ENCODE data around the gene MYT1. TPM values are rescaled to one million over a fixed set of nuclear protein-coding genes. Genes with fewer than 3 reads are reported as not detected.

The MYT1 gene
- total and polyA plus RNA-seq, 2 of the 13 experiments (the other 11 are each of a cell fraction or from before 2014, with no cell fraction given), result 0.58 to 2.5 TPM

GRCh38 chr20:64212755-64213154, 48.5 kb downstream of the MYT1 start (continued):
- TF ChIP-seq ARID4A (CRISPR knock-in tag; IDR thresholded peaks at IDR 0.05; ENCODE audit: borderline replicate concordance) (no peak), MEIS2 (CRISPR knock-in tag; IDR thresholded peaks at IDR 0.05) (0 out of 2 replicates have a peak, but pooled peaks have one; percentile 45), CBX1 (IDR thresholded peaks at IDR 0.05; ENCODE audit: low read depth) (no peak), ZNF331 (CRISPR knock-in tag; IDR thresholded peaks at IDR 0.05) (no peak), ZNF564 (CRISPR knock-in tag; IDR thresholded peaks at IDR 0.05) (no peak), IKZF5 (CRISPR knock-in tag; IDR thresholded peaks at IDR 0.05) (no peak), EEA1 (CRISPR knock-in tag; IDR thresholded peaks at IDR 0.05; ENCODE audit: borderline replicate concordance) (no peak), RERE (CRISPR knock-in tag; IDR thresholded peaks at IDR 0.05; ENCODE audit: low read depth) (no peak), BRD4 (CRISPR knock-in tag; IDR thresholded peaks at IDR 0.05) (no peak), ZNF629 (CRISPR knock-in tag; conservative IDR thresholded peaks at IDR 0.05) (no peak), WIZ (CRISPR knock-in tag; IDR thresholded peaks at IDR 0.05) (no peak), ZNF343 (CRISPR knock-in tag; IDR thresholded peaks at IDR 0.05) (no peak), RBFOX2 (IDR thresholded peaks at IDR 0.05; ENCODE audit: low read depth, low read length) (no peak), FOSL2 (CRISPR knock-in tag; IDR thresholded peaks at IDR 0.05) (no peak), PHF20 (CRISPR knock-in tag; IDR thresholded peaks at IDR 0.05) (no peak), ZNF777 (CRISPR knock-in tag; IDR thresholded peaks at IDR 0.05) (0 out of 2 replicates have a peak, but pooled peaks have one; percentile 29), ZNF512B (CRISPR knock-in tag; IDR thresholded peaks at IDR 0.05; ENCODE audit: borderline replicate concordance) (0 out of 2 replicates have a peak, but pooled peaks have one; percentile 53), ZNF124 (CRISPR knock-in tag; IDR thresholded peaks at IDR 0.05) (no peak)

Data from HepG2 (cell line).